ENCODE data around the gene EMX1. TPM values are rescaled to one million over a fixed set of nuclear protein-coding genes. Genes with fewer than 3 reads are reported as not detected.

The EMX1 gene
- polyA plus RNA-seq, 1 donor = 0.08 TPM

- no peak for DNase-seq (ENCODE audit: low read depth)
These were observed 25.6 kb downstream of the EMX1 start for GRCh38 chr2:72942881-72943418.

- no peak for DNase-seq (ENCODE audit: low read depth)
These were observed 26.4 kb downstream of the EMX1 start for GRCh38 chr2:72943540-72944395.

- DNase-seq (ENCODE audit: low read depth) = no peak
These were observed 27.6 kb downstream of the EMX1 start for GRCh38 chr2:72944804-72945449.

- no peak for DNase-seq (ENCODE audit: low read depth)
These were observed 28.2 kb downstream of the EMX1 start for GRCh38 chr2:72945450-72946019.

- DNase-seq (ENCODE audit: low read depth) = no peak
These were observed 29.1 kb downstream of the EMX1 start for GRCh38 chr2:72946466-72946865.

- no peak for DNase-seq (ENCODE audit: low read depth)
These were observed 30.9 kb downstream of the EMX1 start for GRCh38 chr2:72947952-72948830.

- no peak for DNase-seq (ENCODE audit: low read depth)
These were observed 31.7 kb downstream of the EMX1 start for GRCh38 chr2:72949045-72949444.

GRCh38 chr2:72949642-72950041 lies 32.3 kb downstream of the EMX1 start:
- DNase-seq (ENCODE audit: low read depth) = no peak

- no peak for DNase-seq (ENCODE audit: low read depth)
These were observed 33.4 kb downstream of the EMX1 start for GRCh38 chr2:72950558-72951255.

GRCh38 chr2:72951303-72952095 lies 34.2 kb downstream of the EMX1 start:
- DNase-seq (ENCODE audit: low read depth) = no peak

- no peak for DNase-seq (ENCODE audit: low read depth)
These were observed 34.9 kb downstream of the EMX1 start for GRCh38 chr2:72952110-72952823.

- no peak for DNase-seq (ENCODE audit: low read depth)
These were observed 35.6 kb downstream of the EMX1 start for GRCh38 chr2:72952961-72953360.

- DNase-seq (ENCODE audit: low read depth) = no peak
These were observed 36.2 kb downstream of the EMX1 start for GRCh38 chr2:72953528-72953927.

- DNase-seq (ENCODE audit: low read depth) = no peak
These were observed 36.7 kb downstream of the EMX1 start for GRCh38 chr2:72953976-72954375.

- no peak for DNase-seq (ENCODE audit: low read depth)
These were observed 37.3 kb downstream of the EMX1 start for GRCh38 chr2:72954376-72955227.

- no peak for DNase-seq (ENCODE audit: low read depth)
These were observed 38.1 kb downstream of the EMX1 start for GRCh38 chr2:72955228-72956049.

GRCh38 chr2:72956050-72956395 lies 38.7 kb downstream of the EMX1 start:
- DNase-seq (ENCODE audit: low read depth) = no peak

- DNase-seq (ENCODE audit: low read depth) = no peak
These were observed 39.6 kb downstream of the EMX1 start for GRCh38 chr2:72956936-72957335.

Data from forelimb muscle (tissue), 1 donor.